ENCODE measurements around the gene CEACAM16. TPM values are rescaled to one million over a fixed set of nuclear protein-coding genes. Genes with fewer than 3 reads are reported as not detected.

CEACAM16 gene
- total RNA-seq, 2 donors from 2014 or later = not detected

DNA sequence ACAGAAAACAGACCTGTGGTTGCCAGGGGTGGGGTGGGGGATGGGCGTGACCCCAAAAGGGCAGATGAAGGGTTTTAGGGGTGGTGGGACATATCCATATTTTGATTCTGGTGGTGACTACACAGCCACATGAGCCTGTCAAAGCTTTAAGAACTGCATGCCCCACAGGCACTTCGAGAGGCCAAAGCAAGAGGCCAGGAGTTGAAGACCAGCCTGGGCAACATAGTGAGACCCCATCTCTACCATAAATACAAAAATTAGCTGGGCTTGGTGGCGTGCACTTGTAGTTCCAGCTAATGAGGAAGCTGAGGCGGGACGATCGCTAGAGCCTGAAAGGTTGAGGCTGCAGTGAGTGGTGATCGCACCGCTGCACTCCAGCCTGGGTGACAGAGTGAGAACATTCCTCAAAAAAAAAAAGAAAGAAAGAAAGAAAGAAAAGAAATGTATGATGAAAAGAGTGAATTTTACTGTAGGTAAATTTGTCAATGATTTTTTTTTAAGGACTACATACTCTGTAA is 30.6 kb downstream of the CEACAM16 start:
- no peak overlapping the region for H3K4me3 ChIP-seq (ENCODE audit: low read length)
- 95% methylated on average over 8 of the region's 8 CpGs for WGBS, 2 experiments (ENCODE audit: insufficient coverage in 1 of 2, insufficient read length in 1 of 2)
- no peak for TF ChIP-seq CTCF (conservative IDR thresholded peaks at IDR 0.05)

DNA sequence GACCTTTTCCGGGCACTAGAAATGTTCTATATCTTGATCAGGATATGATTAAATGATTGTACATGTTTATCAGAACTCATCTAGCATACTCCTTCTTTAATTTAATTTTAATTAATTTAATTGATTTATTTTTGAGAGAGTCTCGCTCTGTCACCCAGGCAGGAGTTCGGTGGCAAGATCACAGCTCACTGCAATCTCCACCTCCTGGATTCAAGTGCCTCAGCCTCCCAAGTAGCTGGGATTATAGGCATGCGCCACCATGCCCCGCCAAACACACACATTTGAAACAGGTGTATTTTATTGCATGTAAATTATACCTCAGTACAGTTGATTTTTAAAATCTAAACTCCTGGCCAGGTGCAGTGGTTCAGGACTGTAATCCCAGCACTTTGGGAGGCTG is 32.1 kb downstream of the CEACAM16 start:
- 82% methylated on average over 3 of the region's 5 CpGs; no CpG with 5 or more reads in 1 of the 2 experiments for WGBS, 2 experiments (ENCODE audit: insufficient coverage in 1 of 2, insufficient read length in 1 of 2)
- no peak overlapping the region for H3K27ac Mint-ChIP-seq
- no peak overlapping the region for H3K27ac ChIP-seq (ENCODE audit: low read depth, low read length)
- no peak for DNase-seq
- no peaks in the 10 kb centered on the region for H3K36me3 ChIP-seq (ENCODE audit: control insufficient read depth, insufficient read depth, low read length)
- peaks cover 14% of the 10 kb centered on the region for H3K27me3 Mint-ChIP-seq (ENCODE audit: insufficient read depth)
- no peaks in the 10 kb centered on the region for H3K27me3 ChIP-seq (ENCODE audit: control insufficient read depth, insufficient read depth, low read length, poor library complexity, severe bottlenecking)
- no peaks in the 10 kb centered on the region for H3K4me1 ChIP-seq (ENCODE audit: control insufficient read depth, insufficient read depth, low read length)
- H3K4me1 Mint-ChIP-seq = no peaks in the 10 kb centered on the region
- H3K9me3 ChIP-seq (ENCODE audit: control insufficient read depth, low read length) = no peaks in the 10 kb centered on the region
- no peak overlapping the region for H3K9ac ChIP-seq (ENCODE audit: extremely low read depth, low read length, poor library complexity, severe bottlenecking)
- H3K36me3 Mint-ChIP-seq (ENCODE audit: low read depth) = no peaks in the 10 kb centered on the region
- no peak overlapping the region for H3K4me3 ChIP-seq (ENCODE audit: low read length)
- no peak overlapping the region for H3K4me3 Mint-ChIP-seq
- no peak for TF ChIP-seq CTCF (conservative IDR thresholded peaks at IDR 0.05)
- H3K9me3 Mint-ChIP-seq = no peaks in the 10 kb centered on the region

More for the DNA sequence above, 30.6 kb downstream of the CEACAM16 start:
- no peaks in the 10 kb centered on the region for H3K36me3 Mint-ChIP-seq (ENCODE audit: low read depth)
- Histone ChIP-seq H3K27me3 (ENCODE audit: control insufficient read depth, insufficient read depth, low read length, poor library complexity, severe bottlenecking) (no peaks in the 10 kb centered on the region), H3K4me1 (ENCODE audit: control insufficient read depth, insufficient read depth, low read length) (no peaks in the 10 kb centered on the region), H3K9me3 (ENCODE audit: control insufficient read depth, low read length) (no peaks in the 10 kb centered on the region), H3K36me3 (ENCODE audit: control insufficient read depth, insufficient read depth, low read length) (no peaks in the 10 kb centered on the region), H3K27ac (ENCODE audit: low read depth, low read length) (no peak overlapping the region), H3K9ac (ENCODE audit: extremely low read depth, low read length, poor library complexity, severe bottlenecking) (no peak overlapping the region)
- H3K27me3 Mint-ChIP-seq (ENCODE audit: insufficient read depth) = peaks cover 12% of the 10 kb centered on the region
- H3K27ac Mint-ChIP-seq = no peak overlapping the region
- no peaks in the 10 kb centered on the region for H3K9me3 Mint-ChIP-seq
- no peak for DNase-seq
- no peaks in the 10 kb centered on the region for H3K4me1 Mint-ChIP-seq
- no peak overlapping the region for H3K4me3 Mint-ChIP-seq

DNA sequence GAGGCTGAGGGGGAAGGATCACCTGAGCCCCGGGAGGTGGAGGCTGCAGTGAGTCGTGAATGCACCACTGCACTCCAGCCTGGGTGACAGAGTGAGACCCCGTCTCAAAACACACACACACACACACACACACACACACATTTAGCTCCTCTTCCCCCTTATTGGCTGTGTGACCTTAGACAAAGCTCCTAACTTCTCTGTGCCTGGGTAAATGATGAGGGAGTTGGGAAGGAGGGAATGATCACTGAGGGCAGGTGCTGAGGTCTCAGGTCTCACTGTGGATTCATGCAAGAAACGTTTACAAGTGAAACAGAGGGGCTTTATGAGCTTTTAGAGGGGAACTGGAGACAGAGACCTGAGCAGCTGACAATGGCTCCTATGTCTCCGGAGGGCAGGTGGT is 32.7 kb downstream of the CEACAM16 start:
- no peaks in the 10 kb centered on the region for H3K36me3 ChIP-seq (ENCODE audit: control insufficient read depth, insufficient read depth, low read length)
- H3K9me3 ChIP-seq (ENCODE audit: control insufficient read depth, low read length) = no peaks in the 10 kb centered on the region
- Mint-ChIP-seq H3K27ac (no peak overlapping the region), H3K4me3 (no peak overlapping the region), H3K27me3 (ENCODE audit: insufficient read depth) (peaks cover 14% of the 10 kb centered on the region), H3K4me1 (no peaks in the 10 kb centered on the region), H3K36me3 (ENCODE audit: low read depth) (no peaks in the 10 kb centered on the region), H3K9me3 (no peaks in the 10 kb centered on the region)
- H3K27ac ChIP-seq (ENCODE audit: low read depth, low read length) = no peak overlapping the region
- DNase-seq = no peak
- H3K4me3 ChIP-seq (ENCODE audit: low read length) = no peak overlapping the region
- 44 to 66% methylated on average over 2 to 4 of the region's 5 CpGs for WGBS, 2 experiments (ENCODE audit: insufficient coverage in 1 of 2, insufficient read length in 1 of 2)
- no peaks in the 10 kb centered on the region for H3K27me3 ChIP-seq (ENCODE audit: control insufficient read depth, insufficient read depth, low read length, poor library complexity, severe bottlenecking)
- no peak for TF ChIP-seq CTCF (conservative IDR thresholded peaks at IDR 0.05)
- no peaks in the 10 kb centered on the region for H3K4me1 ChIP-seq (ENCODE audit: control insufficient read depth, insufficient read depth, low read length)
- no peak overlapping the region for H3K9ac ChIP-seq (ENCODE audit: extremely low read depth, low read length, poor library complexity, severe bottlenecking)

Measured in endodermal cell (in vitro differentiated cells).